GM23248 (cell line): Measurements from ENCODE around the gene ATL3. TPM values are rescaled to one million over a fixed set of nuclear protein-coding genes. Genes with fewer than 3 reads are reported as not detected.
"Not testable (repeated sequence)": the region's sequence is repeated elsewhere in the genome, so short reads cannot be mapped to it uniquely, and the experiment has no call there.

Experiments
- DNase-seq: peaks from one replicate; pipeline ENCODE4 v3.0.0-alpha.2; 2015
- H2AFZ ChIP-seq: fragments of 200-600 bp; sonication (generic); 2 replicates; pipeline ENCODE4 v1.6.1; 2016; ENCODE audit warnings: antibody characterized with exemption
- H3F3A ChIP-seq: fragments of 200-600 bp; sonication (generic); 2 replicates; pipeline ENCODE4 v1.6.1; 2016; ENCODE audit warnings: mild to moderate bottlenecking, antibody characterized with exemption, mixed run types; ENCODE audit not compliant: insufficient read depth
- H3K27ac ChIP-seq: fragments of 200-600 bp; sonication (generic); 2 replicates; pipeline ENCODE4 v1.5.1; 2016; ENCODE audit warnings: mild to moderate bottlenecking
- H3K27me3 ChIP-seq: fragments of 200-600 bp; sonication (generic); replicated peaks from 2 replicates; pipeline ENCODE4 v1.6.1; 2016; ENCODE audit warnings: mild to moderate bottlenecking; ENCODE audit not compliant: insufficient read depth
- H3K36me3 ChIP-seq: fragments of 200-600 bp; sonication (generic); 2 replicates; pipeline ENCODE4 v1.6.1; 2016; ENCODE audit warnings: low read depth, mild to moderate bottlenecking
- H3K4me1 ChIP-seq: fragments of 200-600 bp; sonication (generic); 2 replicates; pipeline ENCODE4 v1.6.1; 2016; ENCODE audit warnings: mild to moderate bottlenecking; ENCODE audit not compliant: insufficient read depth
- H3K4me2 ChIP-seq: fragments of 200-600 bp; sonication (generic); one replicate; pipeline ENCODE4 v1.6.1; 2016; ENCODE audit warnings: mild to moderate bottlenecking; ENCODE audit not compliant: unreplicated experiment
- H3K4me3 ChIP-seq: fragments of 200-600 bp; sonication (generic); 2 replicates; pipeline ENCODE4 v1.5.1; 2016; ENCODE audit warnings: mild to moderate bottlenecking
- H3K79me2 ChIP-seq: fragments of 200-600 bp; sonication (generic); 2 replicates; pipeline ENCODE4 v1.6.1; 2016; ENCODE audit warnings: mild to moderate bottlenecking; ENCODE audit not compliant: insufficient read depth
- H3K9ac ChIP-seq: fragments of 200-600 bp; sonication (generic); 2 replicates; pipeline ENCODE4 v1.6.1; 2016; ENCODE audit warnings: mild to moderate bottlenecking
- H3K9me2 ChIP-seq: fragments of 200-600 bp; sonication (generic); 2 replicates; pipeline ENCODE4 v1.6.1; 2016; ENCODE audit warnings: mixed run types, mild to moderate bottlenecking, moderate library complexity; ENCODE audit not compliant: insufficient read depth
- H3K9me3 ChIP-seq: fragments of 200-600 bp; sonication (generic); one replicate; pipeline ENCODE4 v1.6.1; 2017; ENCODE audit warnings: low read depth
- H4K20me1 ChIP-seq: fragments of 200-600 bp; sonication (generic); 2 replicates; pipeline ENCODE4 v1.6.0; 2016; ENCODE audit not compliant: insufficient read depth
- EZH2 ChIP-seq: fragments of 200-600 bp; sonication (generic); IDR thresholded peaks from 2 replicates; pipeline ENCODE4 v1.6.1; 2018; ENCODE audit warnings: antibody characterized with exemption, mild to moderate bottlenecking; ENCODE audit not compliant: insufficient read depth, poor library complexity, severe bottlenecking
- EZH2phosphoT487 ChIP-seq: fragments of 200-600 bp; sonication (generic); IDR thresholded peaks from 2 replicates; pipeline ENCODE4 v1.6.1; 2018; ENCODE audit warnings: antibody characterized with exemption, moderate library complexity, mild to moderate bottlenecking, low read depth; ENCODE audit not compliant: insufficient read depth
- WGBS, 2 experiments: methylation state at CpG; one replicate each; pipeline ENCODE4 v1.1.6; 2015 to 2017; ENCODE audit warnings: low lambda C conversion rate in 2 of 2, low coverage in 1 of 2; ENCODE audit errors: missing lambda C conversion rate in 2 of 2; 5-methylcytosine and 5-hydroxymethylcytosine counted together
- in situ Hi-C: fragments of 300-500 bp; cut with MboI; formaldehyde crosslinking; loops from 2 replicates; pipeline ENCODE4 v1.15.0; 2020
- polyA plus RNA-seq: library from polyadenylated mRNA; unstranded; fragments of >200 nt; fragmentation: Nextera tagmentation; extraction: Ambion mirVana; gene quantifications from 2 replicates; pipeline ENCODE4 v1.2.1, GENCODE V29; 2016
- total RNA-seq: library from RNA; depleted of rRNA; stranded (reverse); fragments of >200 nt; shearing (Covaris generic); gene quantifications from 2 replicates; pipeline ENCODE4 v1.2.3, GENCODE V29; 2014

Gene ATL3
- total and polyA plus RNA-seq, 2 experiments from 2014 or later, result 79.9 to 210 TPM

DNA sequence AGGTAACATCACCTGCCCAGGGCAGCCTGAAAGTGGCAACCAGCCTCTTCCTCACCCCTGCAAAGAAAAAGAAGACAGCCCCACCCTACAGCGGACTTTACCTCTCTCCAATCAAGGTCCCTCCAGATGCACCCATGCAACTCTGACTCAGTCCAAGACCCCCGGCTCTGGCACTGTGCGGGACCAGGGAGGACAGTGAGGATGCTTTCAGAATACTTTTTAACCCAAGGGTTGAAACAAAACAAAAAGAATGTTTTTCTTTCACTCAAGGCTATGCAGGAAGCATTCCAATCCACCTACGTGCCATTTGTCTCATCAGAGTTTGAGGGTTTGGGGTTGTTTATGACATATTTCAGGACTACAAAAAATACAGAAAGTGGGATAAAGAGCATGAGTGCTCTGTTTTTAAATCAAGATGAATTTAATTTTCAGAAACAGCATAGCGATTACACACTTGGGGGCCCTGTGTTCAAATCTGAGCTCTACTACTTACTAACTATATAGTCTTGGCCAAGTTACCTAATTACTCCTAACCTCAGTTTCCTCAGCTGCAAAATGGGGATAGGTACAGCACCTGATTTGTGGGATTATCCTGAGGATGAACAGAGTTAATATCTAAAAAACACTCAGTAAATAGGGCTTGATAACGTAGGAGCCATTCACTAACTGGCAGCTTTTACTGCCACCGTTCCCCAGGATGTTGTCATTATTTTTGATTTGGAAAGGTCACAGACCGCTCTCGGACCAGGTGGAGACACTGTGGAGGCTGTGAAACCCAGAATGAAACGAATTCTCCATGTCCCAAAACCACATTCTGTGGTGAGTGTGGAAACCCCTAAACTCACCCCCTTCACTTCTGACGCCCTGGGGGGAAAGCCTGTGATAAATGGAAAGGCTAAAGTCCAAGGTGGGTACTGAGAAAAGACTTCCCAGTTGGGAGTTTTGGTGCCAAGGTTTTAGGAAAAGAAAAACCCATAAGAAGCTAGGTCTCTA, 62.5 kb downstream of the ATL3 start:
- H3K4me1 ChIP-seq, result peaks cover 8% of the 10 kb centered on the region; the same call in 1 of the 2 replicates
- no peaks in the 10 kb centered on the region for H4K20me1 ChIP-seq
- no peaks in the 10 kb centered on the region for H3K27me3 ChIP-seq
- H3K27ac ChIP-seq, result no peak overlapping the region
- H3K79me2 ChIP-seq, result no peaks in the 10 kb centered on the region
- no peak overlapping the region for H3K9ac ChIP-seq
- H3K4me2 ChIP-seq, result no peak overlapping the region
- 80 to 83% methylated on average over 11 of the region's 11 CpGs for WGBS, 2 experiments
- no peak for TF ChIP-seq EZH2phosphoT487
- TF ChIP-seq EZH2, result no peak
- peak; percentile 60 for DNase-seq
- H3K36me3 ChIP-seq, result no peaks in the 10 kb centered on the region
- no peaks in the 10 kb centered on the region for H3K9me3 ChIP-seq
- peaks cover 8% of the 10 kb centered on the region; the same call in 1 of the 2 replicates for H3F3A ChIP-seq
- no peak overlapping the region for H2AFZ ChIP-seq
- in situ Hi-C loops, result no loop called here
- H3K9me2 ChIP-seq, result no peaks in the 10 kb centered on the region
- no peak overlapping the region for H3K4me3 ChIP-seq

DNA sequence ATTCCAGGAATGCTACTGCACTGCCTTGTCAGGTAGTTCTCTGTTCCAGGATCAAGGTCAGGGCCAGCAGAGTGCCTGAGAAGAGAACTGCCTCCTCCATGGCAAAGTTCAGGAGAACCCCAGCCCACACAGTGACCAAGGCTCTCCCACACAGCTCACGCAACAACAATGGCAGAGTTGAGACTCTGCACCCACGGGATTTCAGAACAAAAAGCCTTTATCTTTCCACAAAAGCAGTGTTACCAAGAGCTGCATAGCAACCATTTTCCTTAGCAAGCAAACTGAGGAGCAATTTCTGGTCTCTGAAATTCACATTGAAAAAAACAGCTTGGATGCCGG, 68.0 kb downstream of the ATL3 start:
- H3K4me1 ChIP-seq, result peaks cover 11% of the 10 kb centered on the region
- no peaks in the 10 kb centered on the region for H4K20me1 ChIP-seq
- WGBS, 2 experiments, result 92 to 95% methylated on average over 3 of the region's 3 CpGs
- H3K79me2 ChIP-seq, result no peaks in the 10 kb centered on the region
- no peak overlapping the region for H3K27ac ChIP-seq
- H3F3A ChIP-seq, result no peaks in the 10 kb centered on the region
- H3K27me3 ChIP-seq, result no peaks in the 10 kb centered on the region
- H2AFZ ChIP-seq, result no peak overlapping the region
- H3K9me3 ChIP-seq, result no peaks in the 10 kb centered on the region
- no peak overlapping the region for H3K4me2 ChIP-seq
- DNase-seq, result no peak
- H3K36me3 ChIP-seq, result no peaks in the 10 kb centered on the region
- no peak for TF ChIP-seq EZH2phosphoT487
- no peak for TF ChIP-seq EZH2
- H3K9ac ChIP-seq, result no peak overlapping the region
- no peak overlapping the region for H3K4me3 ChIP-seq
- H3K9me2 ChIP-seq, result no peaks in the 10 kb centered on the region
- in situ Hi-C loops, result no loop called here

DNA sequence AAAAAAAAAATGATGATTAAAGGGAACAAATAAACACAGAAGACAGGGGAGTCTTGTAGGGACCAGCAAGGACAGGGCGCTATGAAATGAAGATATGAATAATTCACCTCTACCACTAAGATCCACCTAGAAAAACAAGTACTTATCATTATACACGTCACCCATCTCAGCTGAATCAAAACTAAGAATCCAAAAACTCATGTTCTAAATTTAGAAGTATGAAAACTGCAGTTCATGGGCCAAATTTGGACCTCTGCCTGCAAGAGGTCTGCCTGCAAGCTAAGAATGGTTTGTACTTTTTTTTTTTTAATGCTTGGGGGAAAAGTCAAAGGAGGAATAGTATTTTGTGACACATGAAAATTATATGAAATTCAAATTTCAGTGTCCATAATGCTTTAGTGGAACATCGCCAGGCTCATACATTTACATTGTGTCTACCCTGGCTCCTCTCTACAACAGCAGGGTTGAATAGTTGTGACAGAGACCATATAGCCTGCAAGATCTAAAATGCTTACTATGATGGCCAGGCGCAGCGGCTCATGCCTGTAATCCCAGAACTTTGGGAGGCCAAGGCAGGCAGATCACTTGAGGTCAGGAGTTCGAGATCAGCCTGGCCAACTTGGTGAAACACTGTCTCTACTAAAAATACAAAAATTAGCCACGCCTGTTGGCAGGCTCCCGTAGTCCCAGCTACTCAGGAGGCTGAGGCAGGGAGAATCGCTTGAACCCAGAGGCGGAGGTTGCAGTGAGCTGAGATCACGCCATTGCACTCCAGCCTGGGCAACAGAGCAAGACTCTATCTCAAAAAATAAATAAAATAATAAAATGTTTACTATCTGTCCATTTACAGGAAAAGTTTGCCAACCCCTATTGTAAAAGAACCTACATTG, 68.6 kb downstream of the ATL3 start:
- in situ Hi-C loops, result not testable (repeated sequence)

DNA sequence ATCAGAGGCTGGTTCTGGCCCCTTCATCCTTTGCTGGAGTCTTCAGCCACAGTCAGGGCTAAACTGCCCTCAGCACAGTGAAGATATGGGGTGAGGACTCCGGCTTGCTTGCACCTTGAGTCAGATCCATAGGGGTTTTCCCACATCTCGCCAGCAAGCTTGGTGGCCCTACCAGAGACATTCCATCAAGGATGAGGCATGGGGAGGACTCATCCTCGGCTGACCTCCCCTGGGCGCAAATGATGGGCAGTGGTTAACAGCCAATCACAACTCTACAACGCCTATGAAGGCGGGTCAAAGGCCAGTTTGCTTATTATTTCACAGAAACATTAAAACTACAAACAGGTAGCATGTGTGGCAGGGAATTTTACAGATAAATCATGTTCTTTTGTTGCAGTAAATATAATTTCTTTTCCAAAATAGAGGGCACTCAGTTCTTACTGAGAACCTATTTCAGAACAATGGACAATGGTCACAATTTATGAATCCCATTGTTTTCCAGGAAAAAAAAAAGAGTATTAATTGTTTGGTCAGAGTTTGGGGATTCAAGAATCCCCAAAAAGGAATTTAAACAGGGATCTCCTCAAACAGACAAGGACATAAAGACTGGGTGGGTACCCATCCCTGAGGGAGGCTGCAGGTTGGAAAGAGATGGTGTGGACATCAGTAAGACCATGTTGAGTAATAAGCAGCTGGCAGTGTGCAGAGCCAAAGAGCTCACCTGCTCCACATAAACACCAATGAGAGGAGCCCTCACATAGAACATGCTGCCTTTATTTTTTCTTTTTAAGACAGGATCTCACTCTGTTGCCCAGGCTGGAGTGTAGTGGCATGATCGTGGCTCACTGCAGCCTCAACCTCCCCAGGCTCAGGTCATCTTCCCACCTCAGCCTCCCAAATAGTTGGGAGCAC, 71.7 kb downstream of the ATL3 start:
- Histone ChIP-seq H3K4me2 (no peak overlapping the region), H2AFZ (no peak overlapping the region), H3K27ac (0 out of 2 replicates have a peak overlapping the region, but pooled peaks have one; percentile 9), H3K27me3 (no peaks in the 10 kb centered on the region), H3K36me3 (no peaks in the 10 kb centered on the region), H3K4me3 (no peak overlapping the region), H3F3A (no peaks in the 10 kb centered on the region), H3K9me3 (no peaks in the 10 kb centered on the region), H3K9ac (no peak overlapping the region), H3K4me1 (peaks cover 9% of the 10 kb centered on the region), H3K79me2 (no peaks in the 10 kb centered on the region), H4K20me1 (no peaks in the 10 kb centered on the region), H3K9me2 (no peaks in the 10 kb centered on the region)
- TF ChIP-seq EZH2phosphoT487 (no peak), EZH2 (no peak)
- DNase-seq, result peak; percentile 93
- 18 to 21% methylated on average over 7 of the region's 7 CpGs for WGBS, 2 experiments
- in situ Hi-C loops, result no loop called here

More for the DNA sequence above, 68.6 kb downstream of the ATL3 start:
- H3K4me2 ChIP-seq, H3K9me3 ChIP-seq, H4K20me1 ChIP-seq, H3K4me1 ChIP-seq, H3K27ac ChIP-seq, H3K79me2 ChIP-seq, H3K9me2 ChIP-seq, H3K9ac ChIP-seq, H3F3A ChIP-seq, H3K36me3 ChIP-seq, H3K27me3 ChIP-seq, H3K4me3 ChIP-seq, H2AFZ ChIP-seq: not testable (repeated sequence)
- peak; percentile 41 for DNase-seq
- WGBS, 2 experiments, result 75 to 79% methylated on average over 11 of the region's 11 CpGs
